Dermis microvascular lymphatic vessel endothelial cell (primary cell): ENCODE data around the gene HEPHL1. TPM values are rescaled to one million over a fixed set of nuclear protein-coding genes. Genes with fewer than 3 reads are reported as not detected.
"Not testable (repeated sequence)": the region's sequence is repeated elsewhere in the genome, so short reads cannot be mapped to it uniquely, and the experiment has no call there.

Source experiments
- DNase-seq, 2 donors: peaks; one replicate each; pipeline versions ENCODE4 v3.0.0 to v3.0.0-alpha.2; 2010; ENCODE audit warnings: low read depth in 2 of 2
- total RNA-seq: library from RNA; depleted of rRNA; stranded (reverse); fragments of >200 nt; gene quantifications from 2 replicates; pipeline ENCODE4 v1.2.1, GENCODE V29; 2014

The HEPHL1 gene
- total RNA-seq, 1 donor from 2014 or later, result not detected

DNA sequence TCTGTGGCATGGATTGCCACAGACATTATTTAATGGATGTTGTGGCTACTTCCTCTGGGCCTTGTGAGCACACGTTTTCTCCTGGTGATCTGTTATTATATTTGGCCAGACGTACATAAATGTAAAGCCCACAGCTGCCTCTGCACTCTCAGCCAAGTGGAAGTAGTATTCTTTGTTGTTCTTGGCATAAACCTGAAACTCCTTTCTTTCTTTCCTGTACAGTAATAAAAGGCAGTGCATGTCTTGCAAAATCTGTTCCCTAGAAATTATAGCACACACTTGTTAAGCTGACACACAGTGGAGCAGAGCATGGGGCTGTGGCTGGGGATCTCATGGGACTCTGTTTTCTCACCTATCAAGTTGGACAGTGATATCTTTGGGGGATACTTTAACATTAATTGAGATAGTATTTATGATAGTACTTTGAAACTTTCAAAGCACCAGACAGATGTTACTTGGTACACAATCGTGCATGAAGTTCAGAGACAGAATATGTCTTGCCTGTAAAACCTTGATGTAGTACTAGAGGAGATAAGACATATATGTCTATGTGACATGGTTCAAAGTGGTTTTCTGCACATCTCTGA, 128.4 kb downstream of the HEPHL1 start:
- peak in 1 of 2 donors; percentile 87 for DNase-seq

DNA sequence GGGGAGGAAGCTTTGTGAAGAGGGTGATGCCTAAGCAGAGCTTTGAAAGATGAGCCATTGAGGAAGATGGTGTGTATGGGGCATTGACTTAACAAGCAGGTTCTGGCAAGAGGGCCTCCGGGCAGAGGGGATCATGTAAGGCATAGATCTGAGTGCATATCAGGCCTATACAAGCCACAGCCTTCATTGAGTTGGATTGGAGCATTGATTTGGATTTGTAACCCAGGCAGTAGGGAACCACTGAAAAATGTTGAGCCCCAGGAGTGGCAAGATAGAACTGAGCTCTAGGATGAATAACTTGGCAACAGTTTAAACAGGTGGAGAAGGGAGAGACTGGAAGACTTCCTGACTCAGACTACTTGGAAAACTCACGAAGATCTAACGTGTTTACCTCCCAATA, 128.9 kb downstream of the HEPHL1 start:
- DNase-seq, result no peak

- no peak for DNase-seq
These were observed 129.8 kb downstream of the HEPHL1 start for GRCh38 chr11:94150704-94151685.

DNA sequence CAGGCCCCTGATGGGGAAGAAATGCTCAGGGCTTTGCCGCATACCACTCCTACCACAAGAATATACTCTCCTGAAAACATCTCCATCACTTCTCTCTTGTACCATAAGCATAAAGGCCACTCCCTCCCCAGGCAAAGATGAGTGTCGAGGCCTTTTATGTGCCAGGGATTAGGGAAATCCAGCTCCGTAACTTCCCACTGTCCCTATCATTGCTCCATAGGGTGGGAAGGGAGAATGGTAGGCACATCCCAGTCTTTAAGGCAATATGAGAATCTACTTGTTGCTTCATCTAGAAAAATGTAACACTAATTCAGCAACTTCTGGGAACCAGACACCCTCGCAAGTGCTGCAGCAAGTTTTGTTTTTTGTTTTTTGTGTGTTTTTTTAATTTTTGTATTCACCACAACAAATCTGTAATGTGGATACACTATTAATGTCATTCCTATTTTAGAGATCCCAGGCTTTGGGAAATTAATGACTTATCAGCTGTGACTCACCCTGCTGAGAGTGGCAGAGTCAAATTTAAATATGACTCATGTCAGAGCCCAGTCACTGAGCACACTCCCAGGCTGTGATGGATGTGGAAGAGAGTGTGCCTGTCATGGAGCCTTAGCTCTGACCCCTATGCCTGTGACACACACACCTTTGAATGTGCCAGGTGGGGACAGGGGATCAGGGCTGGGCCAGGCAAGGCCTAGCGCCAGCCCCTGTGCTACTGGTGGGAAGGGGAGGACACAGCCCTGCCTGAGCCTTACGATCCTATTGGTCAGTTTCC, 130.9 kb downstream of the HEPHL1 start:
- DNase-seq, result peak; percentile 40 to 87

- no peak for DNase-seq
These were observed 131.5 kb downstream of the HEPHL1 start for GRCh38 chr11:94152678-94153065.

GRCh38 chr11:94153320-94153719, 132.2 kb downstream of the HEPHL1 start:
- no peak for DNase-seq

- no peak for DNase-seq
These were observed 133.1 kb downstream of the HEPHL1 start for GRCh38 chr11:94154095-94154856.

- not testable (repeated sequence) for DNase-seq
These were observed 136.2 kb downstream of the HEPHL1 start for GRCh38 chr11:94157339-94157738.

Other genes with a start within 250 kb of the HEPHL1 start
- 16.8 and 20.9 TPM in 2 replicates for gene MED17, start 237.1 kb upstream of the HEPHL1 start, total RNA-seq
- gene VSTM5, start 170.7 kb upstream of the HEPHL1 start, total RNA-seq, result 0.13 TPM in 2 replicates
- gene PANX1, start 107.5 kb downstream of the HEPHL1 start, total RNA-seq, result 19.8 and 25.4 TPM in 2 replicates